ENCODE measurements around the gene FRMD5.
"Not testable (repeated sequence)": the region's sequence is repeated elsewhere in the genome, so short reads cannot be mapped to it uniquely, and the experiment has no call there.

The FRMD5 gene

DNA sequence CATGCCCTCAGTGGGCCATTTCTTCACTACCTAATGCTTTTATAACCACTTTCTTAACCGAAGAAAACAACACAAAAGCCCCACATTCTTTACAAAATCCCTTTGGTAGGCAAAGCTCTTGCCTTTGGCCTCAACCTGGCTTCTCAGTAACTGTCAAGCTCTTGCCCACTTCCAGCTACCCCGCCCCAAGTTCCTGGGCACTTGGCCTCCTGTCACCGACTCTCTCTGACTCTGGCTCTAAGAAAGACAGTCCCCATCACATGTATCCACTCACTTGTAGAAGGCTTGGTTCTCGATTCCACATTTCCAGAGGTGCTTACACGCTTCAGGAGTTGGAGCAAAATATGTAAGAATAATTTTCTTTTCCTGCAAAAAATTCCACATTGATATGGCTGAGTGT lies 307.2 kb downstream of the FRMD5 start:
- no peak for DNase-seq (ENCODE audit: low read depth)

DNA sequence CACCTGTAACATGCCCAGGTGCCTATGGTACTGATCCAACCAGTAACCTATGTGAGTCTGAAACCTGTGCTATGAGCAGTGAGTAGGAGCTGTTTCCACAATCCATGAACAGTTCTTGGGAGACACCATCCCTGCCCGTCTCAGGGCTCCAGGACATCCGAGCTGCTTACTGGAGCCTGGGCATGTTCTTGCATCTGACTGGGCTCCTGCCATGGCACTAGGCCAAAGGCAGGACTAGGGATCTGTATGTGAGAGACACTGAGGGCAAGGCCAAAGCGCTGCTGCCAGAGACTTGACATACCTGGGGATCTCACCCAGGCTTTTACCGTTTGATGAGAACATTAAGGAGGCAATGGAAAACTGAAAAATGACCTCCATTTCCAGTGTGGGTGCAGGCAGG lies 308.5 kb downstream of the FRMD5 start:
- DNase-seq (ENCODE audit: low read depth) = no peak

DNA sequence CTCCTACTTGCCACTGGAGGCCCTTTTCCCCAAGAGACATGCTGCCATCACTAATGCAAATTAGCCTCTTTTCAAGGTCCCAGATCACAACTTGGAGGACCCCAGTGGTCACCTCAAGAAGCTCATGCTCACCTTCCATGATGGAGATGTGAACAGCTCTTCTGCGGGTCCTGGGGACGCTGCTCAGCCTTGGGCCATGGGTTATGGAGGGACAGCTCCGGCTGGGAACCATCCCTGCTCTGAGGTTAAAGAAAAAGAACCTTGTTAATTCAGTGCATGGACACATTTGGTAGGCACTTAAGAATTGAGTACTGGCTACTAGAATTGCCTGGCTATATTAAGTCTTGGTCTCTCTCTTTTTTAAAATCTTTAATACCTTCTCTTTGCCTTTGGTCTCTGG lies 311.5 kb downstream of the FRMD5 start:
- DNase-seq (ENCODE audit: low read depth) = no peak

DNA sequence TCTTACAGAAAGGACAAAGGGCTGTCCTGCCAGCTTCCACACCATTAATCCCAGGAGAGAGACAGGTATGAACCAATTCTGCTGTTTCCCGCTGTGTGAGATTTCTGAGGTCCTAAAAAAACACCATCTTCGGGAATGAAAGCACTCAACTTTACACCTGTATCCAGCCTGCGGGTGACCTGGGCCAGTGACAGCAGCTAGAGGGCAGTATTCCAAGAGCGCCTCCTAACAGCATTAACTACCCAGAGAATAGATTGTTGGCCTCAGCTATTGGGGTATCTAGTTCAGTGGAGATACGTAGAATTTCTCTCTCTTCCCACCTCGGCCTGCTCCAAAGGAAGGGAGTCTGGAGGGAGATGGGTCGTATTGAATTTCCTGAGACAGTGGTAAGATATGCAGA lies 313.1 kb downstream of the FRMD5 start:
- DNase-seq (ENCODE audit: low read depth) = no peak

DNA sequence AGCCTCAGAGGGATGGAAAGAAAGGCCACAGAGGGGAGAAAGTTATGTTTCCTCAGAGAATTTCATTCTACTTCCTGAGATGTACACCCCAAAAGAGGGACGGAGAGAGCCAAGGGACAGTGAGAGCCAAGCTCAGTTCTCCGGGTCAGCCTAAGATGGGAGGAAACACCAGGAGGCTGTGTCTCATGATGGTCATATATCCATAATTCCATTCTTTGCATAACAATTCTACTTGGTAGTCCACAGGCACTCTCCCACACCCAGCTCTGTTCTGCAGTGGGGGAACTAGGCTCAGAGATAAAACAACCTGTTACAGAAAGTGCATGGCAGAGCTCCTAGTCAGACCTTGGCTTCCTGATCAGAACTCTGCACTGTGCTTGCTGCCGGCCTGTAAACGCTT lies 313.8 kb downstream of the FRMD5 start:
- no peak for DNase-seq (ENCODE audit: low read depth)

DNA sequence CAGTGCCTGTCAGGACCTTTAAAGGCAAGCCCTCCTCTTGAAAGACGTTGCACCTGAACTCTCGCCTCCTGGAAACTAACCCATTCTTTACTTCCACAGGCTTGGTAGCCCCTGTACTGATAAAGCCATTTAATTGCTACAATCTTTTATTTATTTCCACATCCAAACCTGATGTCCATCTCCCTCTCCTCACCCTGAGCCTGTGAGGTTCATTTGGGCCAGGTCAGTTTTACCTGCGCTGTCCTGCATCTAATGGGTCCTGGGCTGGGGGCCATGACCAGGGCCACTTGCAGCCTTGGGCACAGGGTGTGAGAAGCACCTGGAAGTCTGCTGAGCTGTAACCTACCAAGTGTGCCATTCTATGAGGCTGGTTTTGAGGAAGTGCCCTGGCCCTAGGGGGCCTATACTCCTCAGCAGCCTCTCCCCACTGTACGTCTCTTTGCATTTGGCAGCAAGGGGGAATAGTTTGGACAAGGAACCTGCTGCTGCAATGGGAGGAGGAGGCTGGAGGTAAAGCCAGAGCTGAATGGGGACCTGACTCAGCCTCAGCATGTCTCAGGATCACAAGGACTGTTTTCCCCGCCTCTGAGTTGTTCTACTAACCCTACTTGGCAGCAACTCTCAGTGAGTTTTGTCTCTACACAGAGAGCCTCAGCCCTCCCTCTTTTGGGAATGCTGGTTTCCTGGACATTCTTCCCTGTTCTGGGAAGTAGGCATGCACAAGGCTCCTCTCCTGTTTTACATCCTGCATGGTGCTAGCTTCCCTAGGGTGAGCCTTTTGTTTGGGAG lies 314.5 kb downstream of the FRMD5 start:
- no peak for DNase-seq (ENCODE audit: low read depth)

DNA sequence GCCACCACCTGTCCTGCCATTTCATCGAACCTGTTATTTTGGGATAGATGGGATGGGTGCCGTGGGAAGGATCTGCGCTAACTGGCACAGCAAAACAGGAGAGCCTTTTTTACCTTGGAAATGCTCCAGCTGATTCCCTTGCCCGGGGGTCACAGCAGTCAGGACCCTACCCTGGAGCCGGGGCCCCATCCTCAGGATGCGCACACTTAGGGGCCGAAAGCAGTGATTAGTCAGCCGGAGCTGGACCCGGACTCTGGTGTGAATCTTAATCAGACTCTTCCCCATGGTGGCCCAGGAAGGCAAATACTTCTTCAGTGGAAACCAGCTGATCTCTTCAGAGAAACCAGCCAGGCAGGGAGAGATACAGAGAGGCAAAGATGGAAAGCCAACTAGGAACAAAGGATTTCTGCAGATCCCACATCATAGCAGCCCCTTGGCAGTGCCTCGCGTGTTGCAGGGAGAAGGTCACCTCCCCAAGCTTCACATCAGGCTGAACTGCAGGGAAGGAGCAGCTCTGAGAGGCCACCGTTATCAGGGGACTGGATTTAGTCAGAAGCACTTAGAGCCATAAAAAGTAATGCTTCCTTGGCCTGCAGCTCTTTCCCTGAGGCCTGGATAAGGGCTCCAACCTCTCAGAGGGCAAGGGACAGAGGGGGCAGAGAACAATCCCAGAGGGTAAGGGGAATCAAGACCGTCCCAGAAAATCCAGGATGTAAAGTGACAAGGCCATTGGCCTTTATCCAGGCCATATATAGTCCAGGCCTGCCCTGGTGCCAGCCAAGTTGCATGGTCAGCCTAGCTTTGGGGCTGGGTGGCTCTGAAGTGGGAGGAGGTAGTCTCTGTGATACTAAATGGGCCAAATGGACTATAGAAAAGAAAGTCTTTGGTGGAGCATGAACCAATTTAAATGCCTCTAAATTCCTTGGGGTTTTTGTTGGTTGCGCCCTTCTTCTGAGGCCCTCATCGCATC lies 315.4 kb downstream of the FRMD5 start:
- DNase-seq (ENCODE audit: low read depth) = no peak

DNA sequence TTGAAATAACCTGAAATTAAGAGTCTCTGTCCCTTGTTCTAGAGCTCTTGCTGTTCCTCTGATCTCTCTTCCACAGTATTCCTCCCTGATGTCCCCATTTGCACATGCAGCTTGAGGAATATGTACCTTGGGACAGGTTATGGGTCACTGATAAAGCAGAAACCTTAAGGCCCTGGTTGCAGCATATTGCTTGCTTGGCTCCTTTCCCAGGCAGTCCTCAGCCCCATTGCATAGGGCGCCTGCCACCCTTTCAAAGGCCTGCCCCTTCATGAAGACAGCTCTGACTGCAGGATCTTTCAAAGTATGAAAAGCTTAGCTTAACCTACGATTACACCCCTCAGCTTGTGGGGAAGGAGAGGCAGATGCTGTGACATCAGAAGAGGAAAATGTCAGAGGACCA lies 316.6 kb downstream of the FRMD5 start:
- DNase-seq (ENCODE audit: low read depth) = no peak

DNA sequence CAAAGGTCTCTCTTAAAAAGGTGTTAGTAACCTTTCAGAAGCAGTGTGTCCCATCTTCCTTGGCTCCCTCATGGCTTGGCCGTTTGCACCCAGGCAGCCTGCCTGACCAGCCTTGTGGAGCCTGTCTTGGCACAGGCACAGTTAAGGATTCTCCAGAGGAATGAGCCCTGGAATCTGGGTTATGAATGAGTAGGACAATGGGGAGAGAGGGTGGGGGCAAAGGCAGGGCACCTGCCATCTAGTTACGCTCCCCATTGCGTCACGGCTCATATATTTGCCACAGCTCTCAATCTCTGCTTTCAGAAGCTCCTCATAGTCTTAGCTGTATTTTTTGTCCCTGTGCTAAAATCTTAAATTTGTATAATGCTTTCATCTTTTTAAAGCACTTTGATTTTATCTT lies 317.7 kb downstream of the FRMD5 start:
- no peak for DNase-seq (ENCODE audit: low read depth)

DNA sequence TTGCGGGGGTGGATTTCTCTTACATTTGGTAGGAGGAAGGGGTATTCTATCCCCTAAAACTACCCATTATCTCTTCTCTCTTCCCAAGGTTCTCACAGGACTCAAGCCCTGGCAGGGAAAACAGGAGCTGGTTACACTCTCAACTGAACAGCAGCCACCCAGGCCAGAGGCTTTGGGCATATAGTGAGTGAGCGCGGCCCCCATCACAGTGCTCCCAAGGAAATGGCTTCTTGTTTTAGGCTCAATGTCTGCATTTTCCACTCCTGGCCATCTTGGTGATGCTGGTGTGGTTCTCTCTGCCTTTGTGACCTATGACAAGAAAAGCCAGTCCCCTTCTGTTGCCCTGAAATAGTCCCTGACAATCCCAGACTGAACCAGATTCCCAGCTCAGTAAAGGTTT lies 318.2 kb downstream of the FRMD5 start:
- no peak for DNase-seq (ENCODE audit: low read depth)

DNA sequence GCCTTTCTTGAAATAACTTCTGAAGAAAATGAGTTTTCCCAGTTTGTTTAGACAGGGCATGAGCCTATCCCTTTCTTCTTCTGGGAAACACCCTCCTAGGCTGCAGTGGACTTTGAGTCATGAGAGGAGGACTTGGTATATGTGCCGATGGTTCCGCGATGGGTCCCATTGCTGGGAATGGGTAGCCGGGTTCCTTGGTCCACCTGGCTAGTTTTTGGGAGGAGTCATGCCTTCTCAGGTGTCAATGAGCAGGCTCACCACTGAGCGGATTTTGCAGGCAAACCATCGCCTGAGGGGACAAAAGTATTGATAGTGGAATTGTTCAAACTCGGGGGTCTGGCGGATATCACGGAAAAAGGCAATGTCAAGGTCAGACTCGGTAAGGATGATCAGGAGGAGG lies 321.4 kb downstream of the FRMD5 start:
- DNase-seq (ENCODE audit: low read depth) = no peak

DNA sequence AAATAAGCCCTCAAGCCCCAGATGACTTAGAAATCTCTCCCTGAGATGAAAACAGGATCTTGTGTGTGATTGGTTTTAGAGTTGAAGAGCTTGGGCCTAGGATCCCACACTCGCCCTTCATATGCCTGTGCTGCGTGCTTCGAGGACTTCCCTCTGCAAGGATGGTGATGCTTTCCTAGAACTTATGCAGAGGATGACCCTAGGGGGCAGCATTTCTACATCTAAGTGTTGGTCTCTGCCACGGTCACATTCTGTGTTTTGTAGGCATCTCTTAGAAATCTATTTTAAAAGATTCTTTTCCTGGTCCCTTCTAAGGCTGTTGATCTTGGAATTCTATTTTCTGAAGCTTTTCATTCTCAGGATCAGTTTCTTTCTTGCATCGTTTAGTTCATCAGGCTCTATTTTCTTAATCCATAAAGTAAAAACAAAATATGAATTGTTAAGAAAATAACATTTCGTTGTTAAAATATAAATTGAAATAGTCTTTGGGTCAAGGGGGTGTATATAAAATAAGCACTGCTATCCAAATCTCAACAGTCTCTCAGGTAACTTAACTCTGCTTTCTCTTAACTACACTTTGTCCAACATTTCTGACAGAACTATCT lies 322.6 kb downstream of the FRMD5 start:
- no peak for DNase-seq (ENCODE audit: low read depth)

DNA sequence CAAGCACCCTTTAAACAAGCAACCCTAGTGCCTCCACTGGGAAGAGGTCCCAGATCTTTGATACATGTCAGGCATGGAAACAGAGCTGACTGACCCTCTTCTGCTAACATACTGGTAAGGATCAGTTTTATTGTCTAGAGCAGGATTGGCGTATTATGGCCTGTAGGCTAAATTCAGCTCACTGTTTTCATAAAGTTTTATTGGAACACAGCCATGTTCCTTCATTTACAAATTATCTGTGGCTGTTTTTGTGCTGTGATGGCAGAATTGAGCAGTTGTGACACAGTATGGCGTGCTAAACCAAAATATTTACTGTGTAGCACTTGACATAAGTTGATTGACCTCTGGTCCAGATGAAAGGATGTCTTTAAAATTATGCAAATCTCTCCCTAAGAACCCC lies 323.2 kb downstream of the FRMD5 start:
- DNase-seq (ENCODE audit: low read depth) = no peak

DNA sequence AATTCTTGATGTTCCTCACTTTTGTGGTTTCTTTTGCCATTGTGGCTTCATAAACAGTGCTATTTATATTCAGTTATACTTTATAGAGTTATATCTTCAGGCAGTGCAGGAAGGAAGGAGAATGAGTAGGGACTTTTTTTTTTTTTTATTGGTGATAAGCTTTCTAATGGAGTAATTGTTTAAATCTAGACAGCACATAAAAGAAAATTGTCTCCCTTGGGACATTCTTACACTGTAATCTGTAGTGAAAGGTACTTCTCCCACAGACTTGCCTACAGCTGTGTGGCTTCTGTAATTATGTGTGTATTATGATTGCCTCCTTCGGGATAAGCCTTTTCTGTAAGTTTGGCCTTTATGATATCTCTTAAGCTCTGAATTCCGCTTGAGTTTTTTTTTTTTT lies 326.7 kb downstream of the FRMD5 start:
- no peak for DNase-seq (ENCODE audit: low read depth)

DNA sequence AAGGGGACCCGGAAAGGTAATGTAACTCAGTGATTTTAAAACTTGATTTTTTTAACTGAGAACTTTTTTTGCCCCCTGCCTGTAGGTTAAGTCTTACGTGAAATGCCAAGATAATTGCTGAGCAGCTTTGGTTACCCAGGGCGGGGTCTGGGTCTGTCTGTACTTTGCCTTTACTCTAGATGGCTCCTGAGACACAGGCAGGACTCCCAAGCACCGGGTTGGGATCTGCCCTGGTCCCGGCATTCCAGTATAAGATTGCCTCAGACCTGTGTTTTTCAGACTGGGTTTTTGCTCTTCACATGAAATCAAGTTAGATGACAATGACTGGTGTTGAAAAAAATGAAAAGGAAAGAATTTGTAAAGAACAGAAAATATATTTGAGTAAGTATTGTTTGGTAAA lies 328.0 kb downstream of the FRMD5 start:
- DNase-seq (ENCODE audit: low read depth) = no peak

DNA sequence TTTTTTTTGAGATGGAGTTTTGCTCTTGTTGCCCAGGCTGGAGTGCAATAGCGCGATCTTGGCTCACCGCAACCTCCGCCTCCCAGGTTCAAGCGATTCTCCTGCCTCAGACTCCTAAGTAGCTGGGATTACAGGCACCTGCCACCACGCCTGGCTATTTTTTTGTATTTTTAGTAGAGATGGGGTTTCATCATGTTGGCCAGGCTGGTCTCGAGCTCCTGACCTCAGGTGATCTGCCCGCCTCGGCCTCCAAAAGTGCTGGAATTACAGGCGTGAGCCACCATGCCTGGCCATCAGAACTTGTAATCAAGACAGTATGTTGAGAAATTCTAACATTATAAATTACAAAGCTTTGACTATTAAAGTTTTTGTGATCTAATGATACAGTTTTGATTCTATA lies 328.4 kb downstream of the FRMD5 start:
- not testable (repeated sequence) for DNase-seq (ENCODE audit: low read depth)

DNA sequence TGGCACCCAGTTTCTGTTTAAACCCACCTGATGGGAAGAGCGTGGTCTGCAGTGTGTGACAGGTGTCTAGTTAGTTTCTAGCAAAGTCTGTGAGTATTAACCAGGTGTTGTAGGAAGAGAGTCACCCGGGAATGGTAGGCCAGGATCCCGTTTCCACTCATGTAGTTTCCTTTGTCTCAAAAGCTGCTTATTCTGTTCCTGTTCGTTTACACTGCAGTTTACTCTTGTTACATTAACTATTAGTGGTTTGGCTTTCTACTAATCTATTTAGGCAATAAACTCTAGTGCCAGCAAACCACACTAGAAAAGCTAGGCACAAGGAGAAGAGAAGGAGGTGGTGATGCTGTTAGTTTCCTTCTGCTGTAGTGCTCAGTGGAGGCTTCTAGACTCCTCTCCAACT lies 335.5 kb downstream of the FRMD5 start:
- no peak for DNase-seq (ENCODE audit: low read depth)

DNA sequence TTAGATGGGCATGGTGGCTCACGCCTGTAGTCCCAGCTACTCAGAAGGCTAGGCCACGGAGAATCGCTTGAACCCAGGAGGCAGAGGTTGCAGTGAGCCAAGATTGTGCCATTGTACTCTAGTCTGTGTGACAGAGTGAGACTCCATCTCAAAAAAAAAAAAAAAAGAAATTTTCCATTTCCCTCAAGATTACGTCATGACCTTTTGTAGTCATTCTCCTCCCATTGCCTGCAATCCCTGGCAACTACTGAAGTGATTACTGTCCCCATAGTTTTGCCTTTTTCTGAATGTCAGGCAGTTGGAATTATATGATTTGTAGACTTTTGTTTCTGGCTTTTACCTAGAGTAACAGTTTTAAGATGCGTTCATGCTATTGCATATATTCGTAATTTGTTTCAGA lies 340.3 kb downstream of the FRMD5 start:
- DNase-seq (ENCODE audit: low read depth) = no peak

DNA sequence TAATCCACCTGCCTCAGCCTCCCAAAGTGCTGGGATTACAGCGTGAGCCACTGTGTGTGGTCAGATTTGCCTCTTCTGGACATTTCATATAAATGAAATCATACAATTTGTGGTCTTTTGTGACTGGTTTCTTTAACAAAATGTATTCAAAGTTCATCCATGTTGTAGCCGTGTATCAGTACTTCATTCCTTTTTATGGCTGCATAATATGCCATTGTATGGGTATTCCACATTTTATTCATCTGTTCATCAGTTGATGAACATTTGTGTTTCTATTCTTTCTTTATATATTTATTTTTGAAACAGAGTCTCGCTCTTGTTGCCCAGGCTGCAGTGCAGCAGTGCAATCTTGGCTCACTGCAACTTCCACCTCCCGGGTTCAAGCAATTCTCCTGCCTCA lies 342.5 kb downstream of the FRMD5 start:
- no peak for DNase-seq (ENCODE audit: low read depth)

DNA sequence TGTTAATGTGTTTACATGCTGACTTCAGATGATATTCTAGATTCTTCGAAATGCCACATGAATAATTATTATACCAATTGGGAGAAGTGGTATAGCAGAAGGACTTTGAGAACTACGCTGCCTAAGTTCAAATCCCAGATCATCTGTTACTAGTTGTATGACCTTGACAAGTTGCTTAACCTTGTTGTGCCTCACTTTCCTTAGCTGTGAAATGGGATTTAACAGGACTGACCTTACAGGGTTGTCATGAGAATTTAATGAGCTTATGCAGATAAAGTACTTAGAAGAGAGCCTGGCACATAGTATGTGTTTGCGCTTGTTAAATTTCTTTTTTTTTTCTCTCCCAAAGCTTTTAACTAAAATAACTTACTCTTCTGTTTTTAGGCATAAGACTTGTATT lies 343.8 kb downstream of the FRMD5 start:
- no peak for DNase-seq (ENCODE audit: low read depth)

DNA sequence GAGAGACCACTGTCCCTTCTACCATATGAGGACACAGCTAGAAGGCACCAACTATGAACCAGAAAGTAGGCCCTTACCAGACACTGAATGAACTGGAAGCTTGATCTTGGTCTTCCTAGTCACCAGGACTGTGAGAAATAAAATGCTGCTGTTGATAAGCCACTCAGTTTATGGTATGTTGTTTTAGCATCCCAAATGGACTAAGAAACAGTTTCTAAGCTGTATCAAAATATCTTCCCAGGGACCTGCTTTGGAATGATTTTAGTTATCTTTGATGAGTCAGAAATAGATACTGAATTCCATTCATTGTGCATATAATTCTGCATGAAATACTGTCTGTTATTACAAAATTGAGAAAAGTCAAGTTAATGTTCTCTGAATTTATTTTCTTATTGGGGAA lies 349.6 kb downstream of the FRMD5 start:
- no peak for DNase-seq (ENCODE audit: low read depth)

DNA sequence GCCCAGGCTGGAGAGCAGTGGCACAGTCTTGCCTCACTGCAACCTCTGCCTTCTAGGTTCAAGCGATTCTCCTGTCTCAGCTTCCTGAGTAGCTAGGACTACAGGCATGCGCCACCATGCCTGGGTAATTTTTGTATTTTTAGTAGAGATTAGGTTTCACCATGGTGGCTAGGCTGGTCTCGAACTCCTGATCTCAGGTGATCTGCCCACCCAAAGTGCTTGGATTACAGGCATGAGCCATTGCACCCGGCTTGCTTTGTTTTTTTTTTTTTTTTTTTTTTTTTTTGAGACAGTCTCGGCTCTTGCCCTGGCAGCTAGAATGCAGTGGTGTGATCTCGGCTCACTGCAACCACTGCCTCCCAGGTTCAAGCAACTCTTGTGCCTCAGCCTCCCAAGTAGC lies 362.6 kb downstream of the FRMD5 start:
- not testable (repeated sequence) for DNase-seq (ENCODE audit: low read depth)

DNA sequence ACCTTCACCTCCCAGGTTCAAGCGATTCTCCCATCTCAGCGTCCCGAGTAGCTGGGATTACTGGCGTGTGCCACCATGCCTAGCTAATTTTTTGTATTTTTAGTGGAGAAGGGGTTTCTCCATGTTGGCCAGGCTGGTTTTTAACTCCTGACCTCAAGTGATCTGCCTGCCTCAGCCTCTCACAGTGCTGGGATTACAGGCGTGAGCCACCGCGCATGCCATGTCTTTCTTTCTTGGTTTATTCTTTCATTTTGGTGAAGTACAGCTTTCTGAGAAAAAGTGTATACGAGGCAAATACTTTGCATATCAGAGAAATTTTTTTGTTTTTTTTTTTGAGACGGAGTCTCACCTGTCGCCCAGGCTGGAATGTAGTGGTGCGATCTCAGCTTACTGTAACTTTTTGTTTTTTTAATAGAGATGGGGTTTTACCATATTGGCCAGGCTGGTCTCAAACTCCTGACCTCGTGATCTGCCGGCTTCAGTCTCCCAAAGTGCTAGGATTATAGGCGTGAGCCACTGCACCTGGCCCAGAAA lies 363.5 kb downstream of the FRMD5 start:
- not testable (repeated sequence) for DNase-seq (ENCODE audit: low read depth)

Data from T follicular helper cell (primary cell).